Adipose tissue (tissue), 3 donors: ENCODE data around the gene TEX51. TPM values are rescaled to one million over a fixed set of nuclear protein-coding genes. Genes with fewer than 3 reads are reported as not detected.

Source experiments
- H3K27ac ChIP-seq: one replicate; pipeline ENCODE4 v1.5.1; 2013; ENCODE audit warnings: low read depth, low read length
- WGBS, 3 donors: extraction: QIAGEN DNeasy Blood & Tissue Kit; methylation state at CpG; one replicate each; pipeline ENCODE4 v1.1.7; 2013; 5-methylcytosine and 5-hydroxymethylcytosine counted together
- polyA plus RNA-seq, 3 donors: library from polyadenylated mRNA; stranded (reverse); fragments of 200-250 nt; gene quantifications; one replicate each; pipeline ENCODE4 v1.2.3, GENCODE V29; 2013
- donor health status: healthy with polysubstance abuse.
- donor health status: Bipolar disorder and iron deficiency.
- donor health status: healthy.

Gene TEX51
- polyA plus RNA-seq, 3 donors = not detected

DNA sequence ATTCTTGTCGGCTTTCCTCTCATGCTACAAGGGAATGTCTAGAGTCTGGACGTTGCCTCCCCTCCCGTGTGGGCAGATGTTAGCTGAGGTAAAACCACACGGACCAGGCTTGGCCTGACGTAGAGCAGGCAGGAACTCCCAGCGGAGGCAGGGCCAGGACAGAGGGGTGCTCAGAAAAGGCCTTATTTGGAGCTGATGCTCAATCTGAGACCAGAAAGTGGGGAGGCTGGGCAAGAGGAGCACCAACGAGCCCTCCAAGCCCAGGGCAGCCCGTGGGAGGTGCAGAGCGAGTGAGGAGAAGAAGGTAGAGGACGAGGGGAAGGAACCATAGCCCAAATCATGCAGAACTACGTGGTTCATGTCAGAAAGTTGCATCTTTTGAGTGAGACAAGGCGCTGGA is 9.0 kb downstream of the TEX51 start:
- H3K27ac ChIP-seq = no peak overlapping the region
- WGBS, 3 donors = 51 to 82% (median 73%) methylated on average over 12 of the region's 12 CpGs

DNA sequence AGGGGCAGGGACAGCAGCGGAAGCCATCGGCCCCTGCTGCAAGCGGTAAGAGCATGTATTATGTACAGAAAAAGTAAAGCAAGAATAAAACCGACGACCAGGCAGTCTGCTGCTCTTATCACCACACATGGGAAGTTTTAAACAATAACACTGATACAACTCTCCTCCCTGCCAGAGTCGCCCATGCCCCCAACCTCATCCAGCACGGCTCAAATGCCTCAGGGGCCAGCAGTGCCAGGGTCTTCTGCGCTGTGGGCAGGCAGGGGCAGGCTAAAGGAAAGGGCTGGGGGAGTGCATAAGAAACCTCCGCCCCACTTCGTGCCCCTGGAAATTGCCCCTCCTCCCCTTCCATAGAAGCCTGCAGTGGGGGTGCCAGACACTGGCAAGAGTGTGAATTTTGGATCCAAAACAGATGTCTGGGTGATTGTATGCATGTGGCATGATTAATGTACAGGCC is 10.1 kb downstream of the TEX51 start:
- WGBS, 3 donors = 54 to 72% (median 71%) methylated on average over 10 of the region's 10 CpGs
- H3K27ac ChIP-seq = no peak overlapping the region

DNA sequence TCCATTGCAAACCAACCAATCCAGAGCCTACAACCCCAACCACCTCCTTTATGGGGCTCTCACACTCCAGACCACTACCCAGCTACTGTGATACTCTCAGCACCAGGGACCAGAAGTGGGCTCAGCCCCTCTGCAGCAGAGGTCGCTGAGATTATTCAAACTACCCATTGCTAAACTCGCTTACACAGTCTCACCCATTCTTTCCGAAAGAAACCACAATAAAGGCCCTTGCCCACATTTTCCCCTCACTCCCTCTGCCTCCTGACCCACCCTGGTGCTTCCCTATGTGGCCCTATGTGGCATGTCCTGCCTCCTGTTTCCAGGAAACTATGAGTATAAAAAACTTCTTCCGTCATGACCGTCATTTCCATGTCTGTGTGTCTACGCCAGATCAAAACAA is 10.7 kb downstream of the TEX51 start:
- 57 to 81% (median 67%) methylated on average over 6 of the region's 6 CpGs for WGBS, 3 donors
- no peak overlapping the region for H3K27ac ChIP-seq

- no peak overlapping the region for H3K27ac ChIP-seq
- WGBS, 3 donors = 81 to 92% (median 88%) methylated on average over 3 of the region's 3 CpGs
These were observed 11.1 kb downstream of the TEX51 start for GRCh38 chr2:126909781-126910180.

- no peak overlapping the region for H3K27ac ChIP-seq
- 30 to 50% (median 50%) methylated on average over 1 of the region's 1 CpG for WGBS, 3 donors
These were observed 11.9 kb downstream of the TEX51 start for GRCh38 chr2:126910637-126911036.

DNA sequence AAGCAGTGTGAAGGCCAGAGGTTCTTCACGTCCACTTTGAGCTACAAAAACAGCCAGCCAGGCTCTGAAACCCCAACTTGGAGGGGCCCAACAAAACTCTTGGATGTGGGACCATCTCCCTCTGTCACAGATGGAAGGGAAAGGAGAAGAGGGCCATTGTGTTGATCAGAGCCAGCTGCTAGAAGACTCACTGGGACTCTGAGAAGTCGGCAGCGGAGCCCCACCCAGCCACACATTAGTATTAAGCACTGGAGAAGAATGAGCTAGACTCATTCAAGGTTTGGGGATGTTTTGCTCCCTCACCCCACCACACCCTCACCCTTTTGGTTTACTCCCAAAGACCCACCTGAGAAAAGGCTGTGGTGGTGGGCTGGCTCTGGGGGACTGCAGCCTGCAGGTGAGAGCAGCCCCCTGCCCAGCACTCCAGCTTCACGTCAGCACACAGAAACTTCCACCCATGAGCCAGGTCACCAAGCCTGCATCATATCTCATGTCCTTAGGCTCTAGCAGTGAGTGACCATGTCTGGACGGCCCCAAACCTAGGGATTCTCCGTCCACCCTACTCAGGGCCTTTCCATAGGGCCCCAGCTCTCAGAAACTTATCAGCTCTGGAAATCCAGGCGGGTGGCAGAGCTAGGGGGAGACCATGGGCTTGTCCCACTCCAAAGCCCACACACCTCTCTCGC is 12.6 kb downstream of the TEX51 start:
- 87 to 92% (median 88%) methylated on average over 8 of the region's 8 CpGs for WGBS, 3 donors
- no peak overlapping the region for H3K27ac ChIP-seq

- H3K27ac ChIP-seq = no peak overlapping the region
- WGBS, 3 donors = 77 to 91% (median 89%) methylated on average over 7 of the region's 7 CpGs
These were observed 13.5 kb downstream of the TEX51 start for GRCh38 chr2:126912201-126912600.

GRCh38 chr2:126913329-126913728 is 14.6 kb downstream of the TEX51 start:
- 78 to 93% (median 86%) methylated on average over 2 of the region's 2 CpGs for WGBS, 3 donors
- no peak overlapping the region for H3K27ac ChIP-seq

DNA sequence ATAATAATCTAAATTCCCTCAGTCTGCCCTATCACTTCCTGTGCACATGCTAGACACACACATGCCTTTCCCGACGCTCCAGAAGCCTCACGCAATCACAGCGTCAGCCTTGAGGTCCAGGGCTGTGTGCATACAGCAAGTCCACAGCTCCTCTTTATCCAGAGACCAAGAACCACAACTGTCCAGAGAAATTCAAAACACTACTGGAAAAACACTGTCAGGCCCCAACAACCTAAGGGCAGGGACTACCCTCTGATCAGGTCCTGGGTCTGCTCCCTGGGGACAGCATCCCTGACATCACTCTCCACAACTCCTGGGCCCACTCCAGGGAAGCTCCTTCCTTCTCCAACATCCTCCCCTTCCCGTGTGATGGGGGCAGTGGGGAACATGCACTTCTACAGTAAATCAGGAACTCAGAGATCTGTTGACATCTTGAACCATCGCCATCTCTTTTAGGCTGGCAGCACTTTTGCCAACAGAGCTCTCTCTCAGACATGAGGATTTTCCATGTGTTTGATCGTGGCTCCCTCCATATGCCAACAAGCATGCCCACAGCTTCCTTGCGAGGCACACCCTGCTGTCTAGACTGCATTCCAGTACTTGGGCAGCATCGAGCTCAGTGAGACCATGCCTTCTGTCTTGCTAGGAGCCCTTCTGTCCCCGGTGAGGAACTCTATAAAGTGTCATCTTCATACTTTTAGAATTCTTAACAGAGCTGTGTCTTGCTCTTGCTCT is 15.4 kb downstream of the TEX51 start:
- WGBS, 3 donors = 71 to 90% (median 86%) methylated on average over 10 of the region's 10 CpGs
- no peak overlapping the region for H3K27ac ChIP-seq

DNA sequence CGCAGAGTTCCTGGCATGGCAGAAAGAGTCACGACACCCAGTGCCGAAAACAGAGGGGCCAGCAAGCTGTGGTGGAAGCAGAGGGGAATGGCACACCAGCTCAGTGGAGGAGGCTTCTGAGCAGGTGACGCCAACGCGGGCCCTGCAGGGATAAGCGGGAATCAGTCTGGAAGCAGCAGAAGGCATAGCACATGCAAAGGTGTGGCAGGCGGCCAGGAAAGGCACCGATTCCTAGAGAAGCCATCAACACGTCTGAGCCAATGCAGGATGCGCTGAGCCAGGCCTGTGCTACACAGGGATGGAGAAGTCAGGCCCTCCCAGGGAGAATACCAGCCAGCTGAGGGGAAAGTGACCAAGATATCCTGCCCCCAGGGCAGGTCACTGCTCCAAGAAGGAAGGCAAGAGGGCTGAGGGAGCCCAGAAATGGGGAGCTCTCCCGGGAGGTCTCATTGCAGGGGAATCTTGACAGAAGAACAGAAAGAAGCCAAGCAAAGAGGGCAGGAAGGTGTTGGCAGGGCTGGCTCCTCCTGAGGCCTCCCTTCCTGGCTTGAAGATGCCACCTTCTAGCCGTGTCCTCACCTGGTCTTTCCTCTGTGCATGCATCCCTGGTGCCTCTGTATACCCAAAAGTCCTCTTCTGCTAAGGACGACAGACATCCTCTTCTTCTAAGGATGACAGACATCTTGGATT is 16.3 kb downstream of the TEX51 start:
- H3K27ac ChIP-seq = no peak overlapping the region
- WGBS, 3 donors = 83 to 93% (median 92%) methylated on average over 14 of the region's 14 CpGs

DNA sequence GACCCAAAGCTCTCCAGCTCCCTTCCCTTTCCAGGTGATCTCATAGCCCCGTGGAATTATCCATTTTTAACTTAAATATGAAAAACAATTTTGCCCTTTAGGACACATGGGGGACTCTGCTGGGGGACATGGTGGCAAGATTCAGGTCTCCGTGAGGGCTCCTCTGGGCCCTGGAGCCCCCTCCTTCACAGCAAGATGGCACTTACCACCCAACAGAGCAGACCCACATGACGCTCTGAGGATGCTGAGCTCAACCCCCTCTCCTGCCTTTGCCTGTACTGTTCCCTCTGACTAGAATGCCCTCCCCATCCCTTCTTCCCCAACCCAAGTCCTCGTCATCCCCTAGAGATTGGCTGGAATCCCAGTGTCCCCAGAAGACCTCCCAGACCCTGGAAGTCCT is 17.2 kb downstream of the TEX51 start:
- H3K27ac ChIP-seq = no peak overlapping the region
- WGBS, 3 donors = 69 to 83% (median 80%) methylated on average over 4 of the region's 4 CpGs

GRCh38 chr2:126916744-126917143 is 18.1 kb downstream of the TEX51 start:
- H3K27ac ChIP-seq = no peak overlapping the region
- 88 to 92% (median 89%) methylated on average over 4 of the region's 4 CpGs for WGBS, 3 donors

DNA sequence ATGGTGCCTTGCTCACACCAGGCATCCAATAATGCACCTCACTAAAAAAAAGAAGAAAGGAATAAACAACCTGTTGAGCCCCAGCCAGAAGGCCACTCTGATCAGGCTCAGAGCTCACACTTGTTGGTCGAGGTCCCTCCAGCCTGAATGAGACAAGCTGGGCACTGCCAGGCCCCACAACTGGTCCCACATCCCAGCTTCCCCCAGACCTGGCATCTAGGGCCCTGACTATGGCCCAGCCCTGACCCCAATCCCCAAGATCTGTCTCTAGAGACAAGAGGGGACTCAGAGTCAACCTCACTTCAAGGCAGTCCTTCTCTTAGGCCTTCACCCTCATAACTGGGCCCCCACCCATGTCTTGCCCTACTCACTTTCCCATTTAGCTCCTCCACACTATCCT is 22.4 kb downstream of the TEX51 start:
- H3K27ac ChIP-seq = no peak overlapping the region
- 47 to 61% (median 58%) methylated on average over 1 of the region's 1 CpG for WGBS, 3 donors

- H3K27ac ChIP-seq = no peak overlapping the region
- 83 to 89% (median 87%) methylated on average over 5 of the region's 5 CpGs for WGBS, 3 donors
These were observed 32.4 kb downstream of the TEX51 start for GRCh38 chr2:126930970-126931590.

GRCh38 chr2:126932529-126932928 is 33.8 kb downstream of the TEX51 start:
- no peak overlapping the region for H3K27ac ChIP-seq
- WGBS, 3 donors = 72 to 81% (median 75%) methylated on average over 4 of the region's 4 CpGs

DNA sequence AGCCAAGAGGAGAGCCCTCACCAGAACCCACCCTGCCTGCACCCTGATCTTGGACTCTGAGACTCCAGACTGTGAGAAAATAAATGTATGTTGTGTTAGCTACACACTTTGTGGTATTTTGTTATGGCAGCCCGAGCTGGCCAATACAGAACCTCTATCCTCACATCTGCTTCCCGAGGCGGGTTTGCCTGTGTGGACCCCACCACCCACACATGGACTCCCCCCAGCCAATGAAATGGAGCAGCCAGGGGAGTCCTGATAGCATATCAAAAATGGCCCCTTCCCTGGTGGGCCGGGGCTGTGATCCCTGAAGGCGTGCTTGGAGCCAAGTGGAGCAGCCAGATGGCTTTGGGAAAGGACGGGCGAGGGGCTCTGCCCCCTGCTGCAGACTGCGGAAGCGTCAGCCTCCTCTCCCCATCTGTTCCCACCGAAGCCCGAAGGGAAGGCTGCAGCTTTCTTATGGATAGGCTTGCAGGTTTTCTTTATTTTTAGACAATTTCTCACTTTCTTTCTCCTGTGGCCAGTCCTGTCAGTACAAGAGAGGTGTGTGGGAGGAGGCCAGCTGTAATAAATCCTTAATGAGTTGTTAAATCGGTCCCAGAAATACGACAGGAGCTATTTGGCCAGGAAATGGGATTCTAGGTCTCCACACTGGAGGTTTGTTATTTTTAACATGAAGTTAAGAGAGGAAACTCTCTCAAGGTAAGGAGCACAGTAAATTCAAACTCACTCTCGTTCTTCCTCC is 34.4 kb downstream of the TEX51 start:
- no peak overlapping the region for H3K27ac ChIP-seq
- whole genome bisulfite sequencing, 3 donors = 40 to 54% (median 52%) methylated on average over 14 of the region's 14 CpGs

DNA sequence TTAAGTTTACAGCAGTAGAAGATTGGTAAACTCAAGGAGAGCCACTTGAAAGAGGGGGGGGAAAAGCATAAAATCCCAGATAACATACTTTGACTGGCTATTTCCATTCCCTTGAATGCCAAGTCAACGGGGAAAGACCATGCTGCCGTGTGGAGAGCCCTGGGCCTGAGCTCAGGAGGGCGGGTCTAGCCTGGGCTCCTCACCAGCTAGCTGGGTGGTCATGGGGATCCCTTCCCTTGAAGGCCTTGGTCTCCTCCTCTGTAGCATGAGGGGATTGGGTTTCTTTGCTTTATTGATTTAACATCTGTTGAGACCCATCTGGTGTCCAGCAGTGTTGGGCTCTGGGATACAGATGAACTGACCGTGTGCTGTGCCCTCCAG is 35.0 kb downstream of the TEX51 start:
- H3K27ac ChIP-seq = no peak overlapping the region
- 69 to 78% (median 78%) methylated on average over 4 of the region's 4 CpGs for WGBS, 3 donors

GRCh38 chr2:126934809-126935208 is 36.1 kb downstream of the TEX51 start:
- 46 to 86% (median 71%) methylated on average over 6 of the region's 6 CpGs for WGBS, 3 donors
- H3K27ac ChIP-seq = no peak overlapping the region
